Panc1 (cell line): Measurements from ENCODE around the gene DAGLA. TPM values are rescaled to one million over a fixed set of nuclear protein-coding genes. Genes with fewer than 3 reads are reported as not detected.

Experiments used
- ATAC-seq: fragments of 200-7000 bp; cut with Tn5 transposase; 2 replicates; pipeline ENCODE4 v1.9.1; 2020; ENCODE audit warnings: mild to moderate bottlenecking, moderate library complexity
- BruUV-seq: library from RNA; stranded (reverse); fragments of 400-500 nt; replicated peaks from 2 replicates; lab custom pipeline; 2021; lab: Mats Ljungman, UMichigan
- CTCF ChIA-PET: fragments of 300-600 bp; sonication (Branson Sonifier 250); formaldehyde crosslinking; loops from one replicate; lab custom pipeline; 2022; ENCODE audit warnings: antibody characterized with exemption; lab: Charles Lee
- POLR2A ChIA-PET: fragments of 300-600 bp; sonication (Branson Sonifier 250); formaldehyde crosslinking; loops from one replicate; lab custom pipeline; 2022; ENCODE audit warnings: antibody characterized with exemption; lab: Charles Lee
- DNase-seq: peaks from one replicate; pipeline ENCODE4 v3.0.0-alpha.2; 2010; ENCODE audit warnings: low read depth, low spot score
- H3K27ac ChIP-seq: 2 replicates; pipeline ENCODE4 v1.5.1; 2011; ENCODE audit warnings: mild to moderate bottlenecking, low read length, inconsistent platforms
- H3K27me3 ChIP-seq: fragments of 200-500 bp; sonication (Bioruptor generic); 2 replicates; pipeline ENCODE4 v1.6.0; 2014; ENCODE audit warnings: low read length, inconsistent platforms; ENCODE audit not compliant: control insufficient read depth, insufficient read depth
- H3K36me3 ChIP-seq: fragments of 200-500 bp; sonication (Bioruptor generic); 2 replicates; pipeline ENCODE4 v1.5.1; 2014; ENCODE audit warnings: inconsistent platforms, mild to moderate bottlenecking, low read length, moderate library complexity; ENCODE audit not compliant: control insufficient read depth, insufficient read depth
- H3K4me1 ChIP-seq: 2 replicates; pipeline ENCODE4 v1.5.1; 2011; ENCODE audit warnings: inconsistent platforms, mild to moderate bottlenecking, low read length, moderate library complexity; ENCODE audit not compliant: control insufficient read depth, insufficient read depth
- H3K4me3 ChIP-seq, 2 experiments: 2 replicates each; pipeline ENCODE4 v1.5.1; 2011 to 2012; ENCODE audit warnings: low read depth in 2 of 2, low read length in 2 of 2, mild to moderate bottlenecking in 2 of 2, inconsistent platforms in 1 of 2, moderate library complexity in 1 of 2
- H3K9me3 ChIP-seq: fragments of 200-500 bp; sonication (Bioruptor generic); 2 replicates; pipeline ENCODE4 v1.5.1; 2014; ENCODE audit warnings: low read depth, mild to moderate bottlenecking, inconsistent platforms, low read length, moderate library complexity; ENCODE audit not compliant: control insufficient read depth, insufficient read depth
- CTCF ChIP-seq: fragments of 450-650 bp; IDR thresholded peaks from 2 replicates; pipeline ENCODE4 v1.5.1; 2017; ENCODE audit warnings: mild to moderate bottlenecking
- POLR2AphosphoS5 ChIP-seq: IDR thresholded peaks from 2 replicates; pipeline ENCODE4 v1.6.1; 2012; ENCODE audit warnings: mild to moderate bottlenecking, low read depth, low read length, moderate library complexity
- REST ChIP-seq, 2 experiments: IDR thresholded peaks; 2 replicates each; pipeline ENCODE4 v1.6.1; 2011 to 2012; ENCODE audit warnings: low read depth in 2 of 2, control low read depth in 1 of 2, low read length in 1 of 2, mild to moderate bottlenecking in 1 of 2, moderate library complexity in 1 of 2; ENCODE audit not compliant: insufficient read depth in 1 of 2
- SIN3A ChIP-seq: IDR thresholded peaks from 2 replicates; pipeline ENCODE4 v1.6.1; 2012; ENCODE audit warnings: low read depth, mild to moderate bottlenecking, low read length, moderate library complexity, borderline replicate concordance; ENCODE audit not compliant: insufficient read depth
- TCF7L2 ChIP-seq: IDR thresholded peaks from 2 replicates; pipeline ENCODE4 v1.6.1; 2011; ENCODE audit warnings: mild to moderate bottlenecking, low read depth, low read length, inconsistent platforms
- in situ Hi-C: cut with HindIII; loops from 2 replicates; pipeline ENCODE4 v1.10.0; 2016; ENCODE audit warnings: low sequenced_read_pairs, low pct_unique_long_range_greater_than_20kb
- intact Hi-C: fragments of 100-400 bp; cut with micrococcal nuclease; formaldehyde crosslinking; loops from one replicate; pipeline ENCODE4 v1.10.0; 2022; ENCODE audit not compliant: unreplicated experiment
- total RNA-seq: library from RNA; stranded (reverse); gene quantifications from one replicate; pipeline ENCODE4 v1.2.1, GENCODE V29; 2021; ENCODE audit not compliant: unreplicated experiment

Gene DAGLA
- total RNA-seq, 1 experiment from 2014 or later, result 6.4 TPM

- CTCF ChIA-PET, result no interaction called here
- Histone ChIP-seq H3K27ac (no peak overlapping the region), H3K27me3 (no peaks in the 10 kb centered on the region), H3K9me3 (no peaks in the 10 kb centered on the region), H3K4me3 (no peak overlapping the region), H3K4me1 (peaks cover 21% of the 10 kb centered on the region), H3K36me3 (no peaks in the 10 kb centered on the region)
- no peak for DNase-seq
- POLR2A ChIA-PET, result no interaction called here
- TF ChIP-seq SIN3A (no peak), CTCF (no peak), POLR2AphosphoS5 (no peak), TCF7L2 (no peak), REST (IDR thresholded peaks at IDR 0.05; ENCODE audit: insufficient read depth in 1 of 2, low read depth in 2 of 2, low read length in 1 of 2) (no peak)
- ATAC-seq, result no peak
- in situ Hi-C loops (no loop called here), intact Hi-C loops (no loop called here)
- BruUV-seq, result no TSS peak
These were observed 48.7 kb downstream of the DAGLA start for GRCh38 chr11:61728940-61729219.

DNA sequence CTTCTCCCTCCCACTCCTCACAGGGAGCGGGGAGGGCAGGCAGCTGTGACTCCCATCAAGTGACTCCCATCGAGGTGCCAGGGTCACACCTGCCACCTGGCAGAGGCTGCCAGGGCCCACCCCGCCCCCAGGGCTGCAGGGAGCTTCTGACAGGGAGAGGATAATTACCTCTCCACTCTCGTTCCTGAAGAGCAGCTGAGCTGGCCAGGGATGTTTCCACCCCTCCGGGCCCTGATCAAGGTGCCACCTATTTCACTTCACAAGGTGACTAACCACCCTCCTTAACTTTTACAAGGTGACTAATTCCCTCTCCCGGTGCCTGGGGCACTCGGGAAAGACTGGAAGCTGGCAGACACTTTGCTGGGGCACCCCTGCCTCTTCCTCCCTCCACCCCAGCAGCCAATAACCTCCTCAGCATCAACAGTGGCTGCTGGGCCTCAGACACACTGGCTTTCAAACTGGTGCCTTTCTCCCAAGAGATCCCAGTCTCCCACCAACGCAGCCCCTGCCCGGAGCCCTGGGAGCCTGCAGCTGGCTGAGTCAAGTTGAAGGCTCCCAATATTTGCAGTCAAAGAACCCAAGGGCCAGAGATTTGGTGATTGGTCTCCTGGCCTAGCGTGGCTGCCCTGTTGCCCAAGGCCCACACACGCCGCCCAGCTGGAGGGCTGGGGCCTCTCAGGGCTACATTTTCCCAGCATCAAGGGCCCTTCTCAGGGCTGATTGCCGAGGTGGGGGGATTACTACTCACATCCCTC, 50.2 kb downstream of the DAGLA start:
- Histone ChIP-seq H3K27ac (no peak overlapping the region), H3K9me3 (no peaks in the 10 kb centered on the region), H3K27me3 (no peaks in the 10 kb centered on the region), H3K4me1 (peaks cover 21% of the 10 kb centered on the region), H3K4me3 (no peak overlapping the region), H3K36me3 (no peaks in the 10 kb centered on the region)
- CTCF ChIA-PET, result no interaction called here
- intact Hi-C loops (loop anchor here (5.0 kb wide), 1 partner anchor 48 kb away; the partner anchor contains the start of gene DAGLA), in situ Hi-C loops (no loop called here)
- ATAC-seq (peak; percentile 76), DNase-seq (no peak)
- TF ChIP-seq POLR2AphosphoS5 (no peak), CTCF (no peak), REST (IDR thresholded peaks at IDR 0.05; ENCODE audit: insufficient read depth in 1 of 2, low read depth in 2 of 2, low read length in 1 of 2) (no peak), SIN3A (no peak), TCF7L2 (peak; percentile 58; the same call in 1 of the 2 replicates)
- POLR2A ChIA-PET, result no interaction called here
- BruUV-seq, result no TSS peak
